ENCODE measurements around the gene NME7.

NME7 gene

GRCh38 chr1:169322138-169322537 lies 45.5 kb downstream of the NME7 start:
- Histone ChIP-seq H3K4me2 (ENCODE audit: low read length) (no peak overlapping the region), H3K9ac (ENCODE audit: low read length) (no peak overlapping the region), H3K4me1 (ENCODE audit: insufficient read depth, low read length, severe bottlenecking) (peaks cover 10% of the 10 kb centered on the region), H4K20me1 (ENCODE audit: insufficient read depth, low read length) (no peaks in the 10 kb centered on the region), H3K27ac (ENCODE audit: low read depth, low read length, poor library complexity, severe bottlenecking) (no peak overlapping the region), H3K27me3 (ENCODE audit: insufficient read depth, low read length) (no peaks in the 10 kb centered on the region), H2AFZ (ENCODE audit: low read length) (no peak overlapping the region), H3K4me3 (ENCODE audit: low read depth, low read length, poor library complexity, severe bottlenecking) (no peak overlapping the region), H3F3A (ENCODE audit: insufficient read depth, low read length) (no peaks in the 10 kb centered on the region), H3K36me3 (ENCODE audit: insufficient read depth, low read length) (no peaks in the 10 kb centered on the region), H3K79me2 (ENCODE audit: insufficient read depth, low read length) (no peaks in the 10 kb centered on the region), H3K9me2 (ENCODE audit: low read depth, low read length) (no peaks in the 10 kb centered on the region), H3K9me3 (ENCODE audit: low read length) (no peaks in the 10 kb centered on the region)
- TF ChIP-seq CTCF (IDR thresholded peaks at IDR 0.05; ENCODE audit: low read length), result no peak
- no peak for TF ChIP-seq EZH2 (IDR thresholded peaks at IDR 0.05; ENCODE audit: borderline replicate concordance, low read length)

GRCh38 chr1:169321539-169321938 lies 46.1 kb downstream of the NME7 start:
- Histone ChIP-seq H3K27me3 (ENCODE audit: insufficient read depth, low read length) (no peaks in the 10 kb centered on the region), H3K9me2 (ENCODE audit: low read depth, low read length) (no peaks in the 10 kb centered on the region), H3K36me3 (ENCODE audit: insufficient read depth, low read length) (no peaks in the 10 kb centered on the region), H3K4me1 (ENCODE audit: insufficient read depth, low read length, severe bottlenecking) (peaks cover 4% of the 10 kb centered on the region), H3K9me3 (ENCODE audit: low read length) (no peaks in the 10 kb centered on the region), H3K4me3 (ENCODE audit: low read depth, low read length, poor library complexity, severe bottlenecking) (no peak overlapping the region), H3K79me2 (ENCODE audit: insufficient read depth, low read length) (no peaks in the 10 kb centered on the region), H3K4me2 (ENCODE audit: low read length) (no peak overlapping the region), H3K9ac (ENCODE audit: low read length) (no peak overlapping the region), H4K20me1 (ENCODE audit: insufficient read depth, low read length) (no peaks in the 10 kb centered on the region), H2AFZ (ENCODE audit: low read length) (no peak overlapping the region), H3F3A (ENCODE audit: insufficient read depth, low read length) (no peaks in the 10 kb centered on the region), H3K27ac (ENCODE audit: low read depth, low read length, poor library complexity, severe bottlenecking) (no peak overlapping the region)
- no peak for TF ChIP-seq EZH2 (IDR thresholded peaks at IDR 0.05; ENCODE audit: borderline replicate concordance, low read length)
- no peak for TF ChIP-seq CTCF (IDR thresholded peaks at IDR 0.05; ENCODE audit: low read length)

GRCh38 chr1:169318536-169319244 lies 48.9 kb downstream of the NME7 start:
- Histone ChIP-seq H3F3A (ENCODE audit: insufficient read depth, low read length) (no peaks in the 10 kb centered on the region), H3K9me3 (ENCODE audit: low read length) (no peaks in the 10 kb centered on the region), H3K4me3 (ENCODE audit: low read depth, low read length, poor library complexity, severe bottlenecking) (no peak overlapping the region), H4K20me1 (ENCODE audit: insufficient read depth, low read length) (no peaks in the 10 kb centered on the region), H3K27ac (ENCODE audit: low read depth, low read length, poor library complexity, severe bottlenecking) (no peak overlapping the region), H3K4me1 (ENCODE audit: insufficient read depth, low read length, severe bottlenecking) (no peaks in the 10 kb centered on the region), H3K9ac (ENCODE audit: low read length) (no peak overlapping the region), H3K79me2 (ENCODE audit: insufficient read depth, low read length) (no peaks in the 10 kb centered on the region), H3K4me2 (ENCODE audit: low read length) (no peak overlapping the region), H3K36me3 (ENCODE audit: insufficient read depth, low read length) (no peaks in the 10 kb centered on the region), H3K27me3 (ENCODE audit: insufficient read depth, low read length) (no peaks in the 10 kb centered on the region), H3K9me2 (ENCODE audit: low read depth, low read length) (no peaks in the 10 kb centered on the region), H2AFZ (ENCODE audit: low read length) (no peak overlapping the region)
- no peak for TF ChIP-seq EZH2 (IDR thresholded peaks at IDR 0.05; ENCODE audit: borderline replicate concordance, low read length)
- TF ChIP-seq CTCF (IDR thresholded peaks at IDR 0.05; ENCODE audit: low read length), result no peak

All from OCI-LY1 (cell line).